ENCODE measurements around the gene FCHO2.

The FCHO2 gene

DNA sequence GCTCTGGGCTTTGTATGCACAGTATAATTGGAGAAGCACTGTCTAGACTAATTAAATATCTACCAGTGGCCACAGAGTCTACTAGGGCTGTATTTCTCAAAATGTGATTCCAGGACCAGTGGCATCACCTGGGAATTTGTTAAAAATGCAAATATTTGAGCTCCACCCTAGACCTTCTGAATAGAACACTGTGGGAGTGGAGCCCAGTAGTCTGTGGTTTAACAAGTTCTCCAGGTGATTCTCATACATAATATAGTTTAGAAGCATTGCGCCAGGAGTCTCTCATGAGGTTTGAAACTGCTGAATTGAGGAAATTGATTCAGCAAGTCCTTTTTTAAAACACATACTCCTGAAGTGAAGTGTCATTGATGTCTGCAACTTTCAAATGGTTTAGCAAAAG is 74.7 kb downstream of the FCHO2 start:
- no peak for DNase-seq (ENCODE audit: low read depth in 2 of 2)

GRCh38 chr5:73030995-73031394 is 75.2 kb downstream of the FCHO2 start:
- DNase-seq (ENCODE audit: low read depth in 2 of 2), result no peak

DNA sequence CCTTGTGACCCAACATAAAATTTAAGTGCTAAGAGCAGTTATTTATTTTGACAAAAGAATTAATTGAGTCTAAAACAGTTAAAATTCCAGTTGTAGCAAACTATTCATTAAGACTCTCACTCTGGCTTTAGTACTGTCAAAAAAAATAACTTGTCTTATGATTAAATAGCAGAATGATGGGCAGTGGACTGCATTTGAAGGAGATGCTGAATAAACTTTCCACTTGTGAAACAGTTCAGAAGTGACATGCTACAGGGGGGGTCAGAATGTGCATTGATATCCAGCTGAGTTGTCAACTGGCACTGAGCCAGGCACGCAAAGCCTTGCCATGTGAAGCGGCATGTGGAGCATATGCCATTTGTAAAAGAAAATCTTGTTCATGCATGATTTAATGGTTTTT is 76.0 kb downstream of the FCHO2 start:
- no peak for DNase-seq (ENCODE audit: low read depth in 2 of 2)

- DNase-seq (ENCODE audit: low read depth in 2 of 2), result no peak
These were observed 76.8 kb downstream of the FCHO2 start for GRCh38 chr5:73032635-73033034.

GRCh38 chr5:73037545-73037944 is 81.7 kb downstream of the FCHO2 start:
- no peak for DNase-seq (ENCODE audit: low read depth in 2 of 2)

DNA sequence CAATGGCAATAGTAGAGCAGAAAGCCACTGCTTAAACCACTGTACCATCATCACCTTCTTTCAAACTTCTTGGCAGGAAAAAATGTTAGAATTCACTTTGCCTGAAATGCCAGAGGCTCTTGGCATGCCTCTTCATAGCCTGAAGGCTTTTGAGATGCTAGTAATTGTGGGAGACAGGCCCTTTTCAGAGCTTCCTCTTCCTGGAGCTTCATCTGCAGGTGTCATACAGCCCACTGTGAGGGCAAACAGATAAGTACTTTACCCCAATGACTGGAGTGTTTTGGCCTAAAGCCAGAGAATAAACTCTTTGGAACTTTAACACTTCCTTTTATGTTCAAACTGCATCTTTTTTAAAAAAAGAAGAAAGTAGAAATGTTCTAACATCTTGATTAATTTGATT is 83.2 kb downstream of the FCHO2 start:
- no peak for DNase-seq (ENCODE audit: low read depth in 2 of 2)

DNA sequence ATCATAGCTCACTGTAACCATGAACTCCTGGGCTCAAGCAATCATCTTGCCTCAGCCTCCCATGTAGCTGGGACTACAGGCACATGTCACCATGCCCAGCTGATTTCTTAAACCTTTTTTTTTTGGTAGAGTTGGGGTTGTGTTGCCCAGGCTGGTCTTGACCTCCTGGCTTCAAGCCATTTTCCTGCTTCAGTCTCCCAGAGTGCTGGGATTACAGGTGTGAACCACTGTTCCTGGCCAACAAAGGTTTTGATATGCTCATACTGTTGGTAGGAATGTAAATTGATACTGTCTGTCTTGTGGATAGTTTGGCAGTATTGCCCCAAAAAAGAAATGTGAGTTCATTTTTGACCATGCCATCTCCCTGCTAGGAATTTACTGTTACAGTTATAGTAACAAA is 87.2 kb downstream of the FCHO2 start:
- DNase-seq (ENCODE audit: low read depth in 2 of 2), result no peak

DNA sequence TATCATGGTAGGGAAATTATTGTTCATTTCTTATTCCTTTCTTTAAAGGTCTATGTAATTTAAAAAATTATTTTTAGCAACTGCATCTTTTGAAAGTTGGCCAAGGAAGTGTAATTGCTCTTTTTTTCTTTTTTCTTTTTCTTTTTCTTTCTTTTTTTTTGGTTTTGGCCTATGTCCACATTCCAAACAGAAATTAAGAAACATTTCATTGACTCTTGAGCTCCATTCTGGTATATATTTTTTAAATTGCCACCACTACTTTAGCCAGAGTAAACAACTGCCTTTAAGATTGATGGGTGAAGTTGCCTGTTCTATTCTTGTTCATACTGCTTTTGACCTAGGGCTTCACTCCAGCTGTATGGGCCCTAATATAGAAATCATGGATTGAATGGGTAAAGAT is 88.7 kb downstream of the FCHO2 start:
- no peak for DNase-seq (ENCODE audit: low read depth in 2 of 2)

- DNase-seq (ENCODE audit: low read depth in 2 of 2), result no peak
These were observed 89.8 kb downstream of the FCHO2 start for GRCh38 chr5:73045623-73046022.

DNA sequence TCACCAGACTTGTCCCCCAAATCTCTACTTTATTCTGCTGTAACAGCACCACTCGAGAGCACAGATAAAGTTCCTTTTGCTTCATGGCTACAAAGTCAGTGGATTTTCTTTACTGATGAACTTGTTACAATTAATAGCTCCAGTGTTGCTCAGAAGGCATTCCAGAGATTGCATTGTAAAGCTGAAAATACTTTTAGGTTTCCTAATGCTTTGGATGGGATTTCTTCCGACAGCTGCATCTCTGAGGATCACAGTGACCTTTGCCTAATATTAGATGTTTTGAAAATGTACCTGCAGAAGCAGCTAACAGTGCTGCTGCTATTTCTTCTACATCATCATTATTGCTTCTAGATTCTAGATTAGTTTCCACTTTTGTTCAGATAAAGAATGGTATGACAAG is 105.8 kb downstream of the FCHO2 start:
- DNase-seq (ENCODE audit: low read depth in 2 of 2), result no peak

DNA sequence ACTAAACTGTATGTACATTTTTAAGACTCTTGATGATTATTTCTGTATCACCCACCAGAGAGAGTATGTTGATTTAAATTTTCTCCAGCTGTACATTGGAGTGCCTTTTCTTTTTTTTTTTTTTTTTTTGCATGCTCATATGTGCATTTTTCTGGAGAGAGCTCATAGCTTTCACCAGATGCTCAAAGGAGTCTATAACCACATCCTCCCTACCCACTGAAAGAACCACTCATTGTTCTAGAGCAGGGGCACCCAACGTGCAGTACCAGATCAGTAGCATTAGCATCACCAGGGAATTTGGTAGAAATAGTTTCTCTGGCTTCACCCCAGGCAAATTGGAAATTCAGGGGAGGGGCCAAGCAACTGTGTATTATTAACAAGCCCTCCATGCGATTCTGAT is 110.6 kb downstream of the FCHO2 start:
- no peak for DNase-seq (ENCODE audit: low read depth in 2 of 2)

DNA sequence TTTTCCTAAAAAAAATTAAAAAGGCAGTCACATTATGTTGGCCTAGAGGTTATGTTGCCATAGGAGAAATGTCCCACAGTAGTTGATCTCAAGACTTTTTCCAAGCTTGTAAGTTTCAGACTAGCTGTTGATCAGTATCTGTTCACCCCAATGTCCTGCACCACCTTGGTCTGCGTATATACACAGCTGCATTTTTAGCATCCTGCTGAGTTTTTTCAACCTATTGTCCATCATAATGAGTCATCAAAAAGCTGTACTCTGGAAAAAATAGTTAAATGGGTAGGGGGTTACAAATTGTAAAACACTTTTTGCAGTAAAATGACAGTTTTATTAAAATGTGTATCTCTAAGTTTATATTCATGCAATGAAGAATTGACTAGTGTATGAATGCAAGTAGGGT is 111.4 kb downstream of the FCHO2 start:
- no peak for DNase-seq (ENCODE audit: low read depth in 2 of 2)

DNA sequence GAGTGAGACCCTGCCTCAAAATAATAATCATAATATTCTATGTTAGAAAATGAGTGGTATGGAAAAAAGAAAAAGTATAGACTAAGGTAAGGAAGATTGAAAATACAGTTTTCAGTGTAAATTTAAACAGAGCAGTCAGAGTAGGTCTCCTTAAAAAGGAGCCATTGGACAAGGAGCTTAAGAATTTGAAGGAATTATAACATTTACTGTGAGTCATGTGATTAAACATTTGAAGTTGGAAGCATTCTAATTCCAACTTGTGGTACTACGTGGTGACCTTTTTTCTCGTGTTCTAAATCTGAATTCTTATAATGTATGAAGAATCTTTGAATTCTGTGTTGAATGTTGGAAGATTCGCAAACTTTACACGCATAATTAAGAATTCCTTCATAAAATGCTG is 125.3 kb downstream of the FCHO2 start:
- DNase-seq (ENCODE audit: low read depth in 2 of 2), result no peak

DNA sequence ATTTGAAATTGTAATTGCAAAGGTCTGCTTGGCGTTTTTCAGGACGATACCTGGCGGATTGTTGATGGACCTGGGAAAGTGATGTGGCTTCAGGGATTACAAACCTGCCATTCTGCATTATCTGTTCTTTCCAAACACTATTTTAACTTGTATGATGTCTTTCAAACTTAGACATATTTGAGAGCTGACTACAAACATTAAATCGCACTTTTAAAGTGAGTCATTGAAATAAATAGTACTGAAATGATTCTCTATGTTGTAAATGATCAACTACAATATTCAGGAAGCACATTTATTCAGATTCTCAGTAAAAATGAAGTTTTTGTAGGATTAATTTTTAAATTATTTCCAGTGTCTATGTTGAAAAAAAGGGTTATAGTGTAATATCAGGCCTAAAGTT is 132.2 kb downstream of the FCHO2 start:
- DNase-seq (ENCODE audit: low read depth in 2 of 2), result no peak

GRCh38 chr5:73093943-73094342 is 138.1 kb downstream of the FCHO2 start:
- DNase-seq (ENCODE audit: low read depth in 2 of 2), result no peak

GRCh38 chr5:73094415-73094814 is 138.6 kb downstream of the FCHO2 start:
- DNase-seq (ENCODE audit: low read depth in 2 of 2), result no peak

- DNase-seq (ENCODE audit: low read depth in 2 of 2), result no peak
These were observed 139.9 kb downstream of the FCHO2 start for GRCh38 chr5:73095564-73096238.

GRCh38 chr5:73096239-73096575 is 140.4 kb downstream of the FCHO2 start:
- no peak for DNase-seq (ENCODE audit: low read depth in 2 of 2)

DNA sequence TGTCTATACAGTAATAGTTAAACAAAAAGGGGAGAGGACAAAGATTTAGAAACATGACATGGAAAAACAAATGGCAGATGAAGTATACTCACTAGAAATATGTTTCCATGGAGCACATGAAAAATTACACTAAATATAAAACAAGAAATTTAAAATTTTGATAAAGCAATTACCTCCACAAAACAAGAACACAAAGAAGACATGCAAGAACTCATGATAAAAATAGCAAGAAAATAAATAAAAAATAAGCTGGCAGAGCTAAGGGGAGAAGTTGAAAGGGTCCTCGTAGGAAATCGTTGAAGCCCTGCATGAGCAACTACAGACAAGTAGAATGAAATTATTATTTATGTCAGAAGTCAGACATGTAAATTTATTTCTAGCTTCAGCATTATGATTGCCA is 141.9 kb downstream of the FCHO2 start:
- DNase-seq (ENCODE audit: low read depth in 2 of 2), result no peak

DNA sequence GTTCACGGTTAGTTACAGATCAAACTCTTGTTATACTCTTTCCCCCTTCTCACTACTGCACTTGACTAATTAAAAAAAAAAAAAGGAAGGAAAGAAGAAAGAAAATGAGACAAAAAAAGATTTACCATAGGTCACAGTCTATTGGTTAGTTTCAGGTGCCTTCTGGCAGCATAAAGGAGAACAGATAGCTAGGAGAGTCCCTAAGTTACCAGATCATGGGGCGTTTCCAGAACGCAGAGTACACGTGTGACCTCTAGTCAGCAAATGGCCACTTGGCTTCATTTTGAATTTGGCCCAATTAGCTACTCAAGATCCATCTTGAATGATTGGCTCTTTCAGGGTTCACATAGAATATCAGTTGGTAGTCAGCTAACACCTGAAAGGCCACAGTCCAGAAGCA is 144.3 kb downstream of the FCHO2 start:
- DNase-seq (ENCODE audit: low read depth in 2 of 2), result no peak

DNA sequence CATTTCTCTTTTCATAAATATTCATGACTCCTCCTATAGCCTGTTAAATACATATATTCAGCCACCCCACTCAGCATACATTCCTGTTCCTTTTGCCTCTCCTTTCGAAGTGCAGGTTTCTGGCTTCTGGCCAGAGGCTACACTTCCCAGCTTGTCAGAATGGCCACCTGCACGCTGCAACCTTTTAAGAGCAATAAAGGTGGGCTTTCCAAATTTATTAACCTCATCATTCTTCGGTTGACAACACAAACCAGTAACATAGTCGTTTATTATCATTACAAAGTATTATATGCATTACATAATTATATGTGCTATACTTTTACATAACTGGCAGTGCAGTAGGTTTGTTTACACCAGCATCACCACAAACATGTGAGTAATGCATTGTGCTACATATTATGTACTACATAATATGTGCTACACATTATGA is 148.0 kb downstream of the FCHO2 start:
- DNase-seq (ENCODE audit: low read depth in 2 of 2), result no peak

DNA sequence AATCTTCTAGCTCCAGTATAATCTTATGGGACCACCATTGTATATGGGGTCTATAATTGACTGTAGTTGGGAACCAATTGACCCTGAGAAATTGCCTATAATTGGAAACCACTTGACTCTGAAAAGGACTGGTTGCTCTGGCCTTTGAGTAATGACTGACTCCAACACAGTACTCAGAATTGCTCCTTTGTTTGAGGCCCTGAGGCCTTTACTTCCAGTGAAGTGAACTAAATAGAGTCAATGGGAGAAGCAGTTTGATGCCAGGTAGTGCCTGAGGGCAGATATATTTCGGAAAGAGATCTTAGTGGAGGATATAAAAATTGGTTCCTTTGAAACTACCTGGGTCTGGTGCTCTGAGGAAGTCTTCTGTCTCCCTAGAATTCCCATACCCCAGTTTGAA is 148.5 kb downstream of the FCHO2 start:
- no peak for DNase-seq (ENCODE audit: low read depth in 2 of 2)

- DNase-seq (ENCODE audit: low read depth in 2 of 2), result no peak
These were observed 150.5 kb downstream of the FCHO2 start for GRCh38 chr5:73106335-73106734.

- DNase-seq (ENCODE audit: low read depth in 2 of 2), result no peak
These were observed 154.3 kb downstream of the FCHO2 start for GRCh38 chr5:73110190-73110589.

- no peak for DNase-seq (ENCODE audit: low read depth in 2 of 2)
These were observed 155.7 kb downstream of the FCHO2 start for GRCh38 chr5:73111536-73111935.
